Mammary epithelial cell (primary cell): Measurements from ENCODE around the gene CA9.

Experiments
- EZH2 ChIP-seq: IDR thresholded peaks from 2 replicates; pipeline ENCODE4 v1.6.1; 2012; ENCODE audit warnings: low read length, inconsistent platforms, borderline replicate concordance
- TF ChIP-seq, protein P1 (sequence below), 2 donors: IDR thresholded peaks in 1 of 2; conservative IDR thresholded peaks in 1 of 2; 2 replicates each; pipeline ENCODE4 v1.5.1; 2011 to 2012; ENCODE audit warnings: inconsistent platforms in 2 of 2, low read length in 2 of 2, mild to moderate bottlenecking in 2 of 2, control low read depth in 1 of 2, low read depth in 1 of 2; ENCODE audit not compliant: insufficient read depth in 1 of 2; ENCODE audit errors: extremely low read depth in 1 of 2

DNA sequence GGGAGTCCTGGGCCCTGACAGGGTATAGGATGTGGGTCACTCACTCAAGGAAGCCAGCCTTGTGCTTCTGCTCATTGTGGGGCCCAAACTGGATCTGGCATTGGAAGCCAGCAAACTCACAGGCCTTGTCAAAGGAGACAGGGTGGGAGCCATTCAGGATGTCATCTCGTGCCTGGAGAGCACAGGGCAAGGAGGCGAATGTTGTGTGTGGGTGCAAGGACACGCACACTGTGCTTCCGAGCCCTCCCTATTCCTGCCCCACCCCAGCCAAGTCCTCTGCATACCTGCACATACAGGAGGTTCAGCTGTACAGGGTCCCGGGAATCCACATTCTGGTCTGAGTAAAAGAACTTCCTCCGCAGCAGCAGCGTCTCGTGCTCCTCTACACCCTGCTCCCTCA, 50.2 kb downstream of the CA9 start:
- TF ChIP-seq, protein P1, sequence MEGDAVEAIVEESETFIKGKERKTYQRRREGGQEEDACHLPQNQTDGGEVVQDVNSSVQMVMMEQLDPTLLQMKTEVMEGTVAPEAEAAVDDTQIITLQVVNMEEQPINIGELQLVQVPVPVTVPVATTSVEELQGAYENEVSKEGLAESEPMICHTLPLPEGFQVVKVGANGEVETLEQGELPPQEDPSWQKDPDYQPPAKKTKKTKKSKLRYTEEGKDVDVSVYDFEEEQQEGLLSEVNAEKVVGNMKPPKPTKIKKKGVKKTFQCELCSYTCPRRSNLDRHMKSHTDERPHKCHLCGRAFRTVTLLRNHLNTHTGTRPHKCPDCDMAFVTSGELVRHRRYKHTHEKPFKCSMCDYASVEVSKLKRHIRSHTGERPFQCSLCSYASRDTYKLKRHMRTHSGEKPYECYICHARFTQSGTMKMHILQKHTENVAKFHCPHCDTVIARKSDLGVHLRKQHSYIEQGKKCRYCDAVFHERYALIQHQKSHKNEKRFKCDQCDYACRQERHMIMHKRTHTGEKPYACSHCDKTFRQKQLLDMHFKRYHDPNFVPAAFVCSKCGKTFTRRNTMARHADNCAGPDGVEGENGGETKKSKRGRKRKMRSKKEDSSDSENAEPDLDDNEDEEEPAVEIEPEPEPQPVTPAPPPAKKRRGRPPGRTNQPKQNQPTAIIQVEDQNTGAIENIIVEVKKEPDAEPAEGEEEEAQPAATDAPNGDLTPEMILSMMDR (conservative IDR thresholded peaks at IDR 0.05 in 1 of 2, IDR thresholded peaks at IDR 0.05 in 1 of 2; ENCODE audit: extremely low read depth in 1 of 2, insufficient read depth in 1 of 2, low read depth in 1 of 2, low read length in 2 of 2): no peak
- no peak for TF ChIP-seq EZH2
